Superior temporal gyrus (tissue), 1 donor: ENCODE data around the gene PCDHGA3.
"Not testable (repeated sequence)": the region's sequence is repeated elsewhere in the genome, so short reads cannot be mapped to it uniquely, and the experiment has no call there.

Experiments
- DNase-seq: peaks from one replicate; pipeline ENCODE4 v3.0.0-alpha.2; 2016; ENCODE audit errors: extremely low spot score

Gene PCDHGA3

DNA sequence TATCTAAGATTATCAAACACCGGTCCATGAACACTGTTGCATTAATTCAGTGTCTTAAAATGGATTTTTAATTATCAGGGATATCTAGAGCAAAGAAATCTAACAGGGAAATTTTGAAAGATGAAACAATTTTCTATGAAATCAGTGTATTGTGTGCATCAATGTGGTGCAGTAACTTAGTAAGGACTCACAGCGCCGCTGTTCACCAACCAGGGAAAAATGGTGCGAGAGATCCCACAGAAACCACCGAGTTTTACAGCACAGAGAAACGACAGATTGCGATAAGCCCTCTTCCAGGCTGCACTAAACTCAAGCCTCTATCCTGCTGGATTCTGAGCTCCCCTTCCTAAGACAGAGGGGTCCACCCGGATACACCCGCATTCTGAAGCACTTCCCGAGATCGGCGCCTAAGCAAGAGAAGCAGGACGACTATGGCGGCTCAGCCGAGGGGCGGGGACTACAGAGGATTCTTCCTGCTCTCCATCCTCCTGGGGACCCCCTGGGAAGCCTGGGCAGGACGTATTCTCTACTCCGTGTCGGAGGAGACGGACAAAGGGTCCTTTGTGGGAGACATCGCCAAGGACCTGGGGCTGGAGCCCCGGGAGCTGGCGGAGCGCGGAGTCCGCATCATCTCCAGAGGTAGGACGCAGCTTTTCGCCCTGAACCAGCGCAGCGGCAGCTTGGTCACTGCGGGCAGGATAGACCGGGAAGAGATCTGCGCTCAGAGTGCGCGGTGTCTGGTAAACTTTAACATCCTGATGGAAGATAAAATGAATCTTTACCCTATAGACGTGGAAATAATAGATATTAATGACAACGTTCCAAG is 39.1 kb downstream of the PCDHGA3 start, which contains the start of gene PCDHGA7:
Gene PCDHGA7 (plus strand): TSS at position 274 of the 826 bp plus-strand sequence. CDS start 158 bp downstream, at position 432.
- DNase-seq: no peak

DNA sequence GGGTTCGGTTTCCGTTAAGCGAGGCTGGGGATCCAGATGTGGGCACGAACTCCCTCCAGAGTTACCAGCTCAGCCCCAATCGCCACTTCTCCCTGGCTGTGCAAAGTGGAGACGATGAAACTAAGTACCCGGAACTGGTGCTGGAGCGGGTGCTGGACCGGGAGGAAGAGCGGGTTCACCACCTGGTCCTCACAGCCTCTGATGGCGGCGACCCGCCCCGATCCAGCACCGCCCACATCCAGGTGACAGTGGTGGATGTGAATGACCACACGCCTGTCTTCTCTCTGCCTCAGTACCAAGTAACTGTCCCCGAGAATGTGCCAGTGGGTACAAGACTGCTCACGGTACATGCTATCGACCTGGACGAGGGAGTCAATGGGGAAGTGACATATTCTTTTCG is 39.7 kb downstream of the PCDHGA3 start:
- DNase-seq: no peak

DNA sequence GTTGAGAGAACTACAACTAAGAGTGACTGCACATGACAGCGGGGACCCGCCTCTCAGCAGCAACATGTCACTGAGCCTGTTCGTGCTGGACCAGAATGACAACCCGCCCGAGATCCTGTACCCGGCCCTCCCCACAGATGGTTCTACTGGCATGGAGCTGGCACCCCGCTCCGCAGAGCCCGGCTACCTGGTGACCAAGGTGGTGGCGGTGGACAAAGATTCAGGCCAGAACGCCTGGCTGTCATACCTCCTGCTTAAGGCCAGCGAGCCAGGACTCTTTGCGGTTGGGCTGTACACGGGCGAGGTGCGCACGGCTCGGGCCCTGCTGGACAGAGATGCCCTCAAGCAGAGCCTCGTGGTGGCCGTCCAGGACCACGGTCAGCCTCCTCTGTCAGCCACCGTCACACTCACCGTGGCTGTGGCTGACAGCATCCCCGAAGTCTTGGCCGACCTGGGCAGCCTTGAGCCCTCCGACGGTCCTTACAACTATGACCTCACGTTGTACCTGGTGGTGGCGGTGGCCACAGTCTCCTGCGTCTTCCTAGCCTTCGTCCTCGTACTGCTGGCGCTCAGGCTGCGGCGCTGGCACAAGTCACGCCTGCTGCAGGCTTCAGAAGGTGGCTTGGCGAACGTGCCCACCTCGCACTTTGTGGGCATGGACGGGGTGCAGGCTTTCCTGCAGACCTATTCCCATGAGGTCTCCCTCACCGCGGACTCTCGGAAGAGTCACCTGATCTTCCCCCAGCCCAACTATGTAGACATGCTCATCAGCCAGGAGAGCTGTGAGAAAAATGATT is 41.0 kb downstream of the PCDHGA3 start:
- DNase-seq: no peak

DNA sequence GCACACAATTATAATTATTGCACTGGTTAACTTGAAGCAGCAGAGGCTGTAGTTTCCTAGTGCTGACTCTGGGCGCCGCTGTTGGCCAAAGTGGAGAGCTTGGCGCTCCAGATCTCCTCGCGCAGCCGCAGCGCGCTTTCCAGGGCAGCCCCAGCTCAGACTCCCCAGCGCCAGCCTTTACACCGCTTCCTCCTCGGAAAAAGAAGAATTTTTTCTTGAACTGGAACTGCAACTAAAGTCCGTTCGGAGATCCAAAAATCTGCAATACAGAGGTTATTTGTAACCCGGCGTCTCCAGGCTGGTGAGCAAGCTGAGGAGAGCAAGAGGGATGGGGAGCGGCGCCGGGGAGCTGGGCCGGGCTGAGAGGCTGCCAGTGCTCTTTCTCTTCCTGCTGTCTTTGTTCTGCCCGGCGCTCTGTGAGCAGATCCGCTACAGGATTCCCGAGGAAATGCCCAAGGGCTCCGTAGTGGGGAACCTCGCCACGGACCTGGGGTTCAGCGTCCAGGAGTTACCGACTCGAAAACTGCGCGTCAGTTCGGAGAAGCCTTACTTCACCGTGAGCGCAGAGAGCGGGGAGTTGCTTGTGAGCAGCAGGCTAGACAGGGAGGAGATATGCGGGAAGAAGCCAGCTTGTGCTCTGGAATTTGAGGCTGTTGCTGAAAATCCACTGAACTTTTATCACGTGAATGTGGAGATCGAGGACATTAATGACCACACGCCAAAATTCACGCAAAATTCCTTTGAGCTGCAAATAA is 44.1 kb downstream of the PCDHGA3 start, which contains the start of gene PCDHGB4:
Gene PCDHGB4 (plus strand): TSS at position 142 of the 755 bp plus-strand sequence. CDS start 187 bp downstream, at position 329.
- DNase-seq: not testable (repeated sequence)

GRCh38 chr5:141388661-141389060 is 45.0 kb downstream of the PCDHGA3 start:
- no peak for DNase-seq

DNA sequence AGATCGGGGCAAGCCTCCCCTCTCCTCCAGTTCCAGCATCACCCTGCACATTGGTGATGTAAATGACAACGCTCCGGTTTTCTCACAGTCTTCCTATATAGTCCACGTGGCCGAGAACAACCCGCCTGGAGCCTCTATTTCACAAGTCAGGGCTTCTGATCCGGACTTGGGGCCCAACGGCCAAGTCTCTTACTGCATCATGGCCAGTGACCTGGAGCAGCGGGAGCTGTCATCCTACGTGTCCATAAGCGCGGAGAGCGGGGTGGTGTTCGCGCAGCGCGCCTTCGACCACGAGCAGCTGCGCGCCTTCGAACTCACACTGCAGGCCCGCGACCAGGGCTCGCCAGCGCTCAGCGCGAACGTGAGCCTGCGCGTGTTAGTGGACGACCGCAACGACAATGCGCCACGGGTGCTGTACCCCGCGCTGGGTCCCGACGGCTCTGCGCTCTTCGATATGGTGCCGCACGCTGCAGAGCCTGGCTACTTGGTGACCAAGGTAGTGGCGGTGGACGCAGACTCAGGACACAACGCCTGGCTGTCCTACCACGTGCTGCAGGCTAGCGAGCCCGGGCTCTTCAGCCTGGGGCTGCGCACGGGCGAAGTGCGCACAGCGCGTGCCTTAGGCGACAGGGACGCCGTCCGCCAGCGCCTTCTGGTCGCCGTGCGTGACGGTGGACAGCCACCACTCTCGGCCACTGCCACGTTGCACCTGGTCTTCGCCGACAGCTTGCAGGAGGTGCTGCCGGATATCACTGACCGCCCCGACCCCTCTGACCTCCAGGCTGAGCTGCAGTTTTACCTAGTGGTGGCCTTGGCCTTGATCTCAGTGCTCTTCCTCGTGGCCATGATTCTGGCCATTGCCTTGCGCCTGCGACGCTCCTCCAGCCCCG is 45.8 kb downstream of the PCDHGA3 start:
- DNase-seq: no peak

DNA sequence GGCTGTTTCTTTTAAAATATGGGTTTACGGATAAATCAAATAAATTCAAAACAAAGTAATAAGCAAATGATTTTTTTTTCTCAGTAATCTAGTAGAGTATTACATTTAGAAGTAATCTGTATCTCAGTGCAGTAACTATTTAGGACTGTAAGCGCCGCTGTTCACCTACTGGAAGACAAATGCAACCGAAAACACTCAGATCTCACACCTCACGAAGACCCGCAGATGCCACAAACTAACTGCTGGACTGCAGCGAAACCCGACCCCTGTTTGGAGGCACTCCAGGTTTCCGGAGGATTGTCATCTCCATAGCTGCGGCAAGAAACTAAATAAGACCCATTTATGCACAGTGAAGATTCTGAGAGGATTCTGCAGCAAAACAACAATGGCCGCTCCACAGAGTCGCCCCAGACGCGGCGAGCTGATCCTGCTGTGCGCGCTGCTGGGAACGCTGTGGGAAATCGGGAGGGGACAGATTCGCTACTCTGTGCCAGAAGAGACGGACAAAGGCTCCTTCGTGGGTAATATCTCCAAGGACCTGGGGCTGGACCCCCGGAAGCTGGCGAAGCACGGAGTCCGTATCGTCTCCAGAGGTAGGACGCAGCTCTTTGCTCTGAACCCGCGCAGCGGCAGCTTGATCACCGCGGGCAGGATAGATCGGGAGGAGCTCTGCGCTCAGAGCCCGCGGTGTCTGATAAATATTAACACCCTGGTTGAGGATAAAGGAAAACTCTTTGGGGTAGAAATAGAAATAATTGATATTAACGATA is 49.0 kb downstream of the PCDHGA3 start, which contains the start of gene PCDHGA8:
Gene PCDHGA8 (plus strand): TSS at position 205 of the 770 bp plus-strand sequence. CDS start 181 bp downstream, at position 386.
- no peak for DNase-seq

DNA sequence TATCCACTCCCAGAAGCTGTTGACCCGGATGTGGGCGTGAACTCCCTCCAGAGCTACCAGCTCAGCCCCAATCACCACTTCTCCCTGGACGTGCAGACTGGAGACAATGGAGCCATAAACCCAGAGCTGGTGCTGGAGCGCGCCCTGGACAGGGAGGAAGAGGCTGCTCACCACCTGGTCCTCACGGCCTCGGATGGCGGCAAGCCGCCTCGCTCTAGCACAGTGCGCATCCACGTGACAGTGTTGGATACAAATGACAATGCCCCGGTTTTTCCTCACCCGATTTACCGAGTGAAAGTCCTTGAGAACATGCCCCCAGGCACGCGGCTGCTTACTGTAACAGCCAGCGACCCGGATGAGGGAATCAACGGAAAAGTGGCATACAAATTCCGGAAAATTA is 49.6 kb downstream of the PCDHGA3 start:
- DNase-seq: no peak

GRCh38 chr5:141394401-141395187 is 51.0 kb downstream of the PCDHGA3 start:
- DNase-seq: not testable (repeated sequence)
